HG02571 (cell line): Measurements from ENCODE around the gene AMOTL2.

Experiments used
- ATAC-seq: cut with Tn5 transposase; IDR thresholded peaks from one replicate; pipeline ENCODE4 v1.9.1; 2021; ENCODE audit warnings: mild to moderate bottlenecking, moderate library complexity; ENCODE audit not compliant: unreplicated experiment

AMOTL2 gene

DNA sequence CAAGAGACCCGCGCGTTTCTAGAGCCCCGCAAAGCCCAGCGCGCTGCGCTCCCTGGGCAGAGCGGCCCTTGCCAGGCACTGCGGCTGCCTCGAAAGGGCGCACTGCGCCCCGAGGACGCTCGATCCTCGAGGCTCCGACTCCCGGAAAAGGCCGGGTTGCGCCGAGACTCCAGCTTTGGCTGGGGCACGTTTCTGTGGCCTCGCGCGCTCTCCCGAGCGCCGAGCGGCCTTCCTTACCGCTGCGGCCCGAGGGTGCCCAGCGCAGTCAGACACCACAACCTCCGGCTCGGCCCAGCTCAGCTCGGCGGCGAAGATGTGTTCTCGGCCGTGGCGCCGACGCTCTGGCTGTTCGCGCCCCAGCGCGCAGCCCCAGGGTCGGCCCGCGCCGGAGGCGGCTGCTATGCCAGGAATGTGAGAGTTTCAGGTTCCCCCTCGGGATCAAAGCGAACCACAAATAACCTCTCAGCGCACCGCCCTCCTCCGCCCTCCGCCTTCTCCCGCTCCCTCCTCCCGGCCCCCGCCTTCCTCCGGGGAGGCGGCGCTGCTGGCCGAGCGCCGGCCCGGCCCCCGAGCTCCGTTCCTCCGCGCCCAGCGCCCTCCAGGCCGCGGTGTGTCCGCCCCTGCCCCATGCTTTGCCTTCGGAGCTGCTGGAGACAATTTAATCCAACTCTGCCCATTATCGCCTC, at the start of gene AMOTL2:
TSS of gene AMOTL2 (minus strand) at position 343 of the 686 bp plus-strand sequence. CDS start 3,014 bp downstream, outside the sequence.
- no peak for ATAC-seq

GRCh38 chr3:134423153-134423552, 48.9 kb upstream of the AMOTL2 start:
- ATAC-seq = no peak

- ATAC-seq = no peak
Measured at GRCh38 chr3:134419960-134420321, 45.7 kb upstream of the AMOTL2 start.

- no peak for ATAC-seq
Measured at GRCh38 chr3:134419214-134419959, 45.1 kb upstream of the AMOTL2 start.

GRCh38 chr3:134409041-134409440, 34.8 kb upstream of the AMOTL2 start:
- ATAC-seq = no peak

GRCh38 chr3:134407239-134407625, 33.0 kb upstream of the AMOTL2 start:
- no peak for ATAC-seq

DNA sequence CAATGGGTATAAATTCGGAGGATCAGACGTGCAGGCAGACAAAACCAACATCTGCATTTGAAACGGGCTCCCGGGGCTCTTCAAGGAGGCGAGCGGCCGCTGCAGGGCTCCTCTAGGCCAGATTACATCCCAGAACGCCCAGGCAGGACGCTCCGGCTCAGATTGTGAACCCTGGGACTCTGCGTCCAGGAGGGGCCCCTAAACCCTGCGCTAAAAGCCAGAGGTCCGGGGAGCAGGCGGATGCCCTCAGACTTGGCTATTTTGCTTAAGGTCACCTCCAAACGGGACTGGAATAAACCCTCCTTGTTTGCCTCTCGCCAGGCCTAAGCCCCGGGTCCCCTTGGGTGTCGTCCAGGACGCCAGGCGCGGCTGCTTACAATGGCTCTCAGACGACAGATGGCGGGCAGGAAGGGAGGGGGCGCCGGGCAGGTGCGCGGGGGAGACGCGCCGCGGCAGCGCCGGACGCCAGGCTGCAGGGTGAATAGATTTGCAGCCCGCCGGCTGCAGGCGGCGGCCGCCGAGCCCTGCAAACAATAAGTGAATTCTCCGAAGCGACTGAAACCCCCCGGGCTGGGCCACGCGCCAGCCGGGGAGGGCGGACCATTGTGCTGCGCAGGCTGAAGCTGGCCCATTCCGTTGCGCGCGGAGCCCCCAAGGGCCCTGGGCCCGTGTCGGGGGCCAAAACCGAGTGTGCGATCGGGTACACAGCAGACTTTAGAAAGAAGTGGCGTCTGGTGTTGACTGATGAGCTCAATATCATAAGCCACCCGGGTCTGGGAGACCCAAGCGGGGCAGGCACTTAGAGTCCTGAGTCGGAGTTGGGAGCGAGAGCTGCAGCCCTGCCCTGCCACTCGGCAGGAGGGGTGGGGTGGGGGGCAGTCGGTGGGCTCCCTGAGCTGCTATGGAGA, 32.3 kb upstream of the AMOTL2 start:
- no peak for ATAC-seq

- ATAC-seq = no peak
Measured at GRCh38 chr3:134404366-134404885, 30.2 kb upstream of the AMOTL2 start.

DNA sequence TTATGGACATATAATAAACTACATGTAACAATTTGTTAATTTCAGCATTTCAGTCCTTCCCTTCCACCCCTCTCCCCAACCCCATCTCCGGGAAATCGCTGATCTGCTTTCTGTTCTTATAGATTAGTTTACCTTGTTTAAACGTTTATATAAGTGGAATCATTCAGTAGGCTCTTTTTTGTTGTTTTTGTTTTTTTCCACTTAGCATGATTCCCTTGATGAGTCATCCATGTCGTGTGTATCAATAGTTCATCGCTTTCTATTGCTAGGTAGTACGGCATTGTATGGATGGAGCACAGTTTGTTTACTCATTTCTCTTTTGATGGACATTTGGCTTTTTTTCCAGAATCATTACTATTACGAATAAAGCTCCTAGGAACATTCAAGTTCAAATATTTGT, 23.5 kb upstream of the AMOTL2 start:
- ATAC-seq = no peak

- ATAC-seq = no peak
Measured at GRCh38 chr3:134395103-134395502, 20.9 kb upstream of the AMOTL2 start.

DNA sequence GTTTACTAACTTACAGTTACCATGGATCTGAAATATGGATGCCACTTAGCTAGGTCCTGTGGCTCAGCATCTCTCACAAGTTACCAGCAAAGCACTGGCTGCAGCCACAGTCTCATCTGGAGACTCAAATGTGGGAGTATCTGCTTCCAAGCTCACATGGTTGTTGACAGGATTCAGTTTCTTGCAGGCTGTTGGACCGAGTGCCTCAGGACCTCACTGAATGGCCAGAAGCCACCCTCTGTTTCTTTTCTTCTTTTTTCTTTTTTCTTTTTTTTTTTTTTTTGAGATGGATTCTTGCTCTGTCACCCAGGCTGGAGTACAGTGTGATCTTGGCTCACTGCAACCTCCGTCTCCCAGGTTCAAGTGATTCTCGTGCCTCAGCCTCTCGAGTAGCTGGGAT, 20.1 kb upstream of the AMOTL2 start:
- no peak for ATAC-seq

DNA sequence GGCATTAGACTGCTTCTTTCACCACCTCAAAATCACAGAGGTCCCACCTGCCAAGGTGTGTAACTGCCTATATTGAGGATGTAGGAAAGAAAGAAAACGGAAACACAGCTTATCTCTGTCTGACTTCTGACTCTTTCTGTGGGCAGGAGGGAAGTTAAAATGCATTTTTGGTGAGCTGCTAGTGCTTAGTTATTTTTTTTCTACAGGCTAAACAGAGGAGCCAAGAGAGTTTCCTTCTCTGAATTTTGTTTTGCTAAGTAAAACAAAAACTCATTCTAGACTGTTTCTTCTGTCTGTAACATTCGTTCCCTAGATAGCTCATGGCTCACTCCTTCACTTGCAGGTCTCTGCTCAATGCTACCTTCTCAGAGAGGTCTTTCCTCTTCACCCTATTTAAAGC, 18.8 kb upstream of the AMOTL2 start:
- ATAC-seq = no peak

GRCh38 chr3:134392336-134392983, 18.2 kb upstream of the AMOTL2 start:
- no peak for ATAC-seq

DNA sequence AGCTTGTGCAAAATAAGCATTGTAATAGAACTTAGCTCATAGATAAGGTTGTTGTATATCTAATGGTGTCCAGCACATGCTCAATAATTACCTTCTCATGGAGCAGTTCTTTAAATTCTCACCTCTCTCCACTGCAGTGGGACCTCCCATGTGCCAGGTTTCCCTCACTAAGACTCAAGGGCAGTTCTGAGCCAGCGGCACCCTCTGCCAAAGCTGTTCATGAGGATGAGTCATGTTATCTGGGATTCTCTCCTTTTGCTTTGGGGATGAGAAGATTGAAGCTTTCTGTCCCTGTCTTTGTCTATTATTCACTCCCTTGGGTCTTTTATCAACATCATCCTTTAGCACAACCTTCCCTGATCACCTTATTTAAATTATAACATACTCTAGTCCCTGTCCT, 15.6 kb upstream of the AMOTL2 start:
- no peak for ATAC-seq

GRCh38 chr3:134388788-134389485, 14.7 kb upstream of the AMOTL2 start:
- no peak for ATAC-seq

- no peak for ATAC-seq
Measured at GRCh38 chr3:134388292-134388691, 14.0 kb upstream of the AMOTL2 start.

GRCh38 chr3:134387293-134387692, 13.0 kb upstream of the AMOTL2 start:
- ATAC-seq = no peak

DNA sequence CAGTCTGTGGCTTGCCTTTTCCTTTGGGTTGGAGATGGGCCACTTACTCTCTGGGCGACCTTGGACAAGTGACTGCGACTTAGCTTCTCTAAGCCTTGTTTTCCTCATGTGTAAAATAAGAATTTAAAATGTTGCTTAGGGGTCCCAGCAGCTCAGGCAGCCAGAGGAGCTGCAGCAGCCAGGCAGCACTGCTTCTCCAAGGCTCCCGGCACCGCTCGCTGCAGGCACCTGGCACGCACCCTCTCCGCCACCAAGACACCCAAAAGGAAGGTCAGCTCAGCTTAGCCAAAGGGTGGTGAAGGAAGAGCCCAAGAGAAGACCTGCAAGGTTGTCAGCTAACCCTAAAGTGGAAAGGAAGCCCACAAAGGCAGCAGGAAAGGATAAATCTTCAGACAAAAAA, 10.7 kb upstream of the AMOTL2 start:
- no peak for ATAC-seq

- no peak for ATAC-seq
Measured at GRCh38 chr3:134381831-134382442, 7.7 kb upstream of the AMOTL2 start.

DNA sequence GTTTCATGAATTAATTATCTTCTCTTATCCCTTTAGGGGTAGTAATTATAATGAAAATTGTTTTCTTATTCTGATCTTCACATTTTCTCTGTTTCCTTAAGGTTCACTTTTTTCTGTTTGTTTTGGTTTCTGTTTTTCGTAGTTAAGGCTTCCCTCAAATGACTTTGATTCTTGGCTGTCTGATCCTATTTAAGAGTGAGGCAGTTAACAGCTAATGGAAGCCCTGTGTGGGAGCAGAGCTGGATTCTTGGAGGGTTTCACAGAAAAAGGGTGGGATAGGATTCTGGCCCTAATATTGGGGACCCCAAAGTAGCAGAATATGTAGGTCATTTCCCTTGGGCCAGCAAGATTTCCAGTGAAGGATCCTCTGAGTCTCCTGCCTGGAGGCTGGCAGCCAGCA, 6.8 kb upstream of the AMOTL2 start:
- no peak for ATAC-seq
